ENCODE results near the gene ATG101.

ATG101 gene

DNA sequence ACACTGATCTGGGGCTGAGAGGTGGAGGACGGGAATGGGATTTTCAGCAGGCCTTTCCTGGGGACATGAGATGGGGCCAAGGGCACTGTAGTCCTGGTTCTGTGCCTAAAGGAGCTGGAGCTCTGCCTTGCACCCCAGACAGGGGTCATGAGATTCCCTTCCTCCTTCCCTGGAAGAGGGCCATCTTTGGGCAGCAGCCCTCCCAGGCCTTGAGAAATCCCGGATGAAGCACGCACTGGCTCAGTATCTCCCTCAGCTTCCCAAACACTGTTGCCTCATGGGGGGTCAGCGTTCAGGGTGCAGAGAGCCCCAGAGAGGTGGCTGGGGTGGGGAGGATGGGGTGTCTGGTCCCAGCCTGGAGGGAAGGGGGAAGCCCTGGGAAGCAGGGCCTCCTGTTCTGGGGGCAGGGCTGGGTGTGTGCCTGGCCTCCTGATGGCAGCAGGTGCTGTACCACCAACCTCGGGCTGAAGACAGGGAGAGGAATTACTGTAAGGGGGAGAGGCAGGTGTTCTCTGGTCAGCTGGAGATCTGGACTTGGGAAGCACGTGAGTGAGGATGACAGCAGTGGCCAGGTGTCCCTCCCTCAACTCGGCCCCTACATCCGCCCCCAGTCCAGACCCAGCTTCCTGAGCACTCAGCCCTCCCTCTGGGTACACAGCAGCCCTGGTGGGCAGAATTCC, 26.9 kb upstream of the ATG101 start:
- DNase-seq (ENCODE audit: low read depth), result no peak

GRCh38 chr12:52043386-52044212, 26.2 kb upstream of the ATG101 start:
- no peak for DNase-seq (ENCODE audit: low read depth)

DNA sequence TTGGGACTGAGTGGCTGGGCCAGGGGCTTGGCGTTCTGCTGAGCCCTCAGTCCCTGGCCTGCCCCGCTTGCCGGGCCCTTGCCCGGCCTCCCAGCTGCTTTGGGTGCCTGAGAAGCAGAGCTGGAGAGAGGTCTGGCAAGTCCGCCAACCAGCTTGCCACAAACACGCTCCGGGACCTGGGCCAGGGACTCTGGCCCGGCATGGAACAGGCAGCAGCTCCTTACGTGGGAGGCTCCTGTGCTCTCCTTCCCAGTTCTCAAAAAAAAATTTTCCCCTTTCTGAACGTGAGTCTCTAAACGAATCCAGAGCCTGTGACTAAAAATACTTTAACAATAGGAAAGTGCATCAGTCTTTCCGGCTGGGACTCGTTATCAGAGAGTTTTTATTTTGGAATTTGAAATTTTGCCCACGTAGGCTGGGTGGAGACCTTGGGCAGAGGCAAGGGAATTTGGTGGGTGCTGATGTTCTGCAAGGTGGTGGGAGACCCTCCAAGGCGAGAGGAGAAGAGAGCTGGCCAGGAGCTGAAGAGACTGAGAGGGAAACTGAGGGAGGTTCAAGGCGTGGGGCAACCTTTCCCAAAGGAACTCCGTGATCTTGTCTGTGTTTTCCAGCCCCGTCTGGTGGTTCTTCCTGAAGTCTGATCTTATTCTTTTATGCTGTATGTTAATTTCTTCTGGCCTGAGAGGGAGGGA, 25.3 kb upstream of the ATG101 start:
- no peak for DNase-seq (ENCODE audit: low read depth)

GRCh38 chr12:52045794-52046199, 24.0 kb upstream of the ATG101 start:
- DNase-seq (ENCODE audit: low read depth), result no peak

- no peak for DNase-seq (ENCODE audit: low read depth)
Measured at GRCh38 chr12:52046859-52047258, 22.9 kb upstream of the ATG101 start.

- no peak for DNase-seq (ENCODE audit: low read depth)
Measured at GRCh38 chr12:52049286-52049685, 20.5 kb upstream of the ATG101 start.

GRCh38 chr12:52049688-52050087, 20.1 kb upstream of the ATG101 start:
- DNase-seq (ENCODE audit: low read depth), result no peak

GRCh38 chr12:52050116-52050757, 19.5 kb upstream of the ATG101 start:
- DNase-seq (ENCODE audit: low read depth), result no peak

- DNase-seq (ENCODE audit: low read depth), result peak; percentile 99
Measured at GRCh38 chr12:52050758-52051541, 18.8 kb upstream of the ATG101 start, which contains the start of gene NR4A1. Gene NR4A1 (plus strand): TSS chr12:52051442. CDS start chr12:52054329, 2,887 bp downstream.

DNA sequence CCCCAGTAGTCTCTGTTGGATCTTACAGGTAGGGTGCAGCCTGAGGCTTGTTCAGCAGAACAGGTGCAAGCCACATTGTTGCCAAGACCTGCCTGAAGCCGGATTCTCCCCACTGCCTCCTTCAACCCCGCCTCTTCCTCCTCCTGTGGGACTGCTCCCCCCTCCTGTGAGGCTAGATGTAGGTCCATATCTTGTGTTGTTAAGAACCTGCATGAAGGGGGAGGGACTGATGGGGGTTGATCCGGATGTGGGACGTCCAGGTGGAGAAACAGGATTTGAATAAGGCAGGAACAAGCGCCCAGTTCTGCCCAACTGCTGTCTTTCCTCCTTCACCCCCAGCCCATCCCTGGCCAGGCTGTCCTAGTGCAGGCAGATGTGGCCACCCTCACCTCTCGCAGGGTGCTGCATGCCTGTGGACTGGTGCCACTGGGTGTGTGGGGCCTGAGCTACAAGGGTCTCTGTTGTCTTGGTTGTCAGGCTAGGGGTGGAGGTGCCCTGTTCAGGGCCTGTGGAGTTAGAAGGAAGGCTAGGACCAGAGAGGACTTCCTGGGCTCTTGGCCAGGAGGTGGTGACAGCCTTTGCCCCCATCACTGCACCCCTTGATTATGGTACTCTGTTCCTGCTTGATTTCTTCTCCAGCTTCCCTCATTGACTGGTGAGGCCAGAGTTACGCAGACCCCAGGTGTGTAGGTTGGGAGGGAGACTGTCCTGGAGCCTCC, 17.2 kb upstream of the ATG101 start:
- DNase-seq (ENCODE audit: low read depth), result no peak

DNA sequence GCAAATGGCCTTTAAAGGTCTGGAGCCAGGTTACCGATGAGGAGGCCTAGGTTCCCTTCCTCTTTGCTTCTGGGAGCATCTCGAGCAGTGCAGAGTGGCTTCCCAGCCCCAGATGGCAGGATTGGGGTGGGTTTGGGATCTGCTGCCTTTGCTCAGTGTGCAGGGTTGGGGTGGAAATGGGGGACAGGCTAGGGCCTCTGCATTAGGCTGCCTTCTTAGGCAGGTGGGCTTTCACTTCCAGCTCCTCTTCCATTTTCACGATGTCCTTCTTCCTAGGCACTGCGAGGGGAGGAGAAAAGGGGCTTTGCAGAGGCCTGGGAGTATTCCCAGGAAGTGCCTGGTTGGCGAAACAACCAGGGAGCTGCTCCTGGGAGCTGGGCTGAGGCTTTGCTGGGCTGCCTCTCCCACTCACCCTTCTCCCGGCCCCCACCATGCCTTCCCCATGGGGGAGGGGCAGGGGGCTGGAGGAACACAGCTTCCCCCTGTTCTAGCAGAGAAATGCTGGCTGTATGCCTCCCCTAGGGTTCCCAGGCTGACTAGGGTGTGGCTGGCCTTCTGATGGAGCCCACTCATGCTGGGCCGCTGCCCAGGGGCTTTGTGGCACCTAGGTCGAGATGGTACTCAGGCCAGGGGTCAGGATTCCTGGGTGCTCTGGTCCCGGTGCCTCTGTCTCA, 16.1 kb upstream of the ATG101 start:
- DNase-seq (ENCODE audit: low read depth), result no peak

GRCh38 chr12:52054231-52054832, 15.4 kb upstream of the ATG101 start:
- DNase-seq (ENCODE audit: low read depth), result no peak

DNA sequence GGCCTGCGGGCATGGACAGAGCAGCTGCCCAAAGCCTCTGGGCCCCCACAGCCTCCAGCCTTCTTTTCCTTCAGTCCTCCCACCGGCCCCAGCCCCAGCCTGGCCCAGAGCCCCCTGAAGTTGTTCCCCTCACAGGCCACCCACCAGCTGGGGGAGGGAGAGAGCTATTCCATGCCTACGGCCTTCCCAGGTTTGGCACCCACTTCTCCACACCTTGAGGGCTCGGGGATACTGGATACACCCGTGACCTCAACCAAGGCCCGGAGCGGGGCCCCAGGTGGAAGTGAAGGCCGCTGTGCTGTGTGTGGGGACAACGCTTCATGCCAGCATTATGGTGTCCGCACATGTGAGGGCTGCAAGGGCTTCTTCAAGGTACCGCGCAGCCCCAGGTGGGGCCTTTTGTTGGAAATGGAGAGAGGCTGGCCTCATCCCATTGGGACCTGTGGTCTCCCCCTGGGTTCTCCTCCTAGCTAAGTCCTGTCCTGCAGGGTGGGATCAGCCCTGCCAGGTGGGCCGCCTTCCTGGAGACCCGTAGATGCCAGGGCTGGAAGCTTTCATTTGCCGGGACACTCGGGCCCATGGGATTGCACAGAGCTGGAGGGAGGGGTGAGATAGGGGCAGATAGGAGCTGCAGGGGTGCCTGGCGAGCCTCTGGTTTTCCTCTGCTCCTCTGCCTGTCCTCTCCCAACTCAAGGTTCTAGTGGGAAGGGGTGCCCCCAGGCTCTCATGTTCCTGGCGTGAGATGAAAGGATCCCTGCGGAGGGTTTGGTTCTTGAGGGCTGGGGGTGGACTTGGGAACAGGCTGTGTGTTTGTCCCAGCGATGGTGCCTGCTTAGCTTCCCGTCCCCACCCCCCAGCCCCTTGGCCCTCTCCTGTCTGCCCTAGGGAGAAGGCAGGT, 14.7 kb upstream of the ATG101 start:
- DNase-seq (ENCODE audit: low read depth), result no peak

DNA sequence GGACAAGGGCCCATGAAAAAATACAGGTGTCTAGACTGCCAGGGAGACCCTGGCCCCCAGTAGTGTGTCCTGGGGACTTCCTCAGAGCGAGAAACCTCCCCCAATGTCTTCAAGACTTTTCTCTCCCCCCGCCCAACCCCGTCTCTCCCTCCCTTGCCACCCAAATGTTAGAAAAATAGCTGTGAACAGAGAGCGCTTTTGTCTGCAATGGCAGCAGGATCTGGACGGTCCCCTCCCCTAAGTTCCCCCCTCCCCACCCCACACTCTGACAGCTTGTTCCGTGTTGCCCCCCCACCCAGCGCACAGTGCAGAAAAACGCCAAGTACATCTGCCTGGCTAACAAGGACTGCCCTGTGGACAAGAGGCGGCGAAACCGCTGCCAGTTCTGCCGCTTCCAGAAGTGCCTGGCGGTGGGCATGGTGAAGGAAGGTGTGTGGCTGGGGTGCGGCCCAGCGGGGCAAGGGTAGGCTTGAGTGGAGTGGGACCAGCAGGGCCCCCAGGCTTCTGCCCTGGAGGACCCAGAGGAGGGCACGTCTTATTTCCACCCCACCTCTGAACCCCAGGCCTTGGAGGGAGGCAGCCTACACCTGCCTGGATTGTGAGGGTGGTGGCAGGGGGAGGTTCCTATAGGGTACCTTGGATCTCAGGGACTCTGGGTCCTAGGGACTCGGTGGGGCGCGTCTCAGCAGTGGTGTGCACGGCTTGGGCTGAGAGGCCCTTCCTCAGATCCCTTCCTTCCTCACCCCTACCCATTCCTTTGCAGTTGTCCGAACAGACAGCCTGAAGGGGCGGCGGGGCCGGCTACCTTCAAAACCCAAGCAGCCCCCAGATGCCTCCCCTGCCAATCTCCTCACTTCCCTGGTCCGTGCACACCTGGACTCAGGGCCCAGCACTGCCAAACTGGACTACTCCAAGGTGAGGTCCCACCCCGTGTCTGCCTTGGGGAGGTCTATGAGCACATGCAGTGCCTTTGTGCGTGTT, 13.8 kb upstream of the ATG101 start:
- DNase-seq (ENCODE audit: low read depth), result no peak

DNA sequence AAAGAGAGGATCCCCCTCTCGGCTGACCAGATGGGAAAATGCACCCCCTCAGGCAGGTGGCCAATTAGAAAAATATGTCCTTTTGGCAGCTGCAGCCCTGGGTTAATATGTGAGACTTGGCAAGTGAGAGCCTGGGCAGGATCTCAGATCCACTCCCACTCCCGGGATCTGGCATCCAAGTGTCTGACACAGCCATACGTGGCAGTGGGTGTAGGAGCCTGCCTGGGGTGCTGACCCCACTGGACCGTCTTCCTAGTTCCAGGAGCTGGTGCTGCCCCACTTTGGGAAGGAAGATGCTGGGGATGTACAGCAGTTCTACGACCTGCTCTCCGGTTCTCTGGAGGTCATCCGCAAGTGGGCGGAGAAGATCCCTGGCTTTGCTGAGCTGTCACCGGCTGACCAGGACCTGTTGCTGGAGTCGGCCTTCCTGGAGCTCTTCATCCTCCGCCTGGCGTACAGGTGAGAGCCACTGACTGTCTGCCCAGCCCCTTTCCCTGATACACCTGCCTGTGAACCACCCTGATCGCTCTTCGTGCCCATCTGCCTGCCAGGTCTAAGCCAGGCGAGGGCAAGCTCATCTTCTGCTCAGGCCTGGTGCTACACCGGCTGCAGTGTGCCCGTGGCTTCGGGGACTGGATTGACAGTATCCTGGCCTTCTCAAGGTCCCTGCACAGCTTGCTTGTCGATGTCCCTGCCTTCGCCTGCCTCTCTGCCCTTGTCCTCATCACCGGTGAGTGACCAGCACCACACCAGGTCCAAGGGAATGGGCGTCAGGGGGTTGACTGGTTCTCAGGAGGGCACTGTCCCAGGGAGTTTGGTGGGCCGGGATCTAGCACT, 12.8 kb upstream of the ATG101 start:
- DNase-seq (ENCODE audit: low read depth), result no peak
